HepG2 (cell line): ENCODE measurements around the gene JAZF1. TPM values are rescaled to one million over a fixed set of nuclear protein-coding genes. Genes with fewer than 3 reads are reported as not detected.

Source experiments
- ATAC-seq: fragments of 200-7000 bp; cut with Tn5 transposase; 3 replicates; pipeline ENCODE4 v1.9.1; 2020; ENCODE audit warnings: mild to moderate bottlenecking, moderate library complexity
- BruUV-seq: library from RNA; stranded (reverse); fragments of 400-500 nt; replicated peaks from 2 replicates; lab custom pipeline; 2021; lab: Mats Ljungman, UMichigan
- CTCF ChIA-PET: fragments of 300-600 bp; formaldehyde crosslinking; extraction: SDS; loops from one replicate; lab custom pipeline; 2021; ENCODE audit warnings: low total read pairs, inconsistent platforms, low intra/inter-chr PET ratio; lab: Yijun Ruan, JAX
- POLR2A ChIA-PET: fragments of 350-600 bp; sonication (Branson Sonifier 250); formaldehyde crosslinking; loops from one replicate; lab custom pipeline; 2020; ENCODE audit warnings: antibody characterized with exemption, inconsistent platforms; lab: Yijun Ruan, JAX
- DNase-seq: peaks from one replicate; pipeline ENCODE4 v3.0.0-alpha.2; 2015; ENCODE audit warnings: low spot score
- FAIRE-seq: peaks from 3 replicates; lab custom pipeline; 2011; peaks lifted over from hg19 to GRCh38; lab: Jason Lieb, UNC
- H2AFZ ChIP-seq: one replicate; pipeline ENCODE4 v1.6.1; 2011; ENCODE audit warnings: low read length, inconsistent platforms
- H3K27ac ChIP-seq: fragments of 300-600 bp; 3 replicates; pipeline ENCODE4 v1.8.0; 2011; ENCODE audit warnings: mixed run types, mild to moderate bottlenecking, mixed read lengths, low read length, inconsistent platforms; ENCODE audit not compliant: insufficient read depth; ENCODE audit errors: extremely low read length
- H3K27me3 ChIP-seq, 2 experiments: fragments of 200-600 bp in 1 of 2; 2 replicates in 1 of 2; 3 replicates in 1 of 2; pipeline versions ENCODE4 v1.6.0 to v1.8.0; 2011; ENCODE audit warnings: low read length in 2 of 2, mild to moderate bottlenecking in 2 of 2, moderate library complexity in 2 of 2, inconsistent platforms in 1 of 2; ENCODE audit not compliant: insufficient read depth in 2 of 2, control insufficient read depth in 1 of 2
- H3K36me3 ChIP-seq, 2 experiments: fragments of 200-600 bp in 1 of 2; replicated peaks in 1 of 2; 2 replicates in 1 of 2; 3 replicates in 1 of 2; pipeline versions ENCODE4 v1.5.1 to v1.8.0; 2011; ENCODE audit warnings: low read length in 2 of 2, inconsistent platforms in 1 of 2; ENCODE audit not compliant: insufficient read depth in 2 of 2, control insufficient read depth in 1 of 2
- H3K4me1 ChIP-seq: 2 replicates; pipeline ENCODE4 v1.5.1; 2012; ENCODE audit warnings: low read length, inconsistent platforms; ENCODE audit not compliant: insufficient read depth
- H3K4me2 ChIP-seq: 2 replicates; pipeline ENCODE4 v1.6.0; 2011; ENCODE audit warnings: low read depth, low read length, inconsistent platforms
- H3K4me3 ChIP-seq, 3 experiments: fragments of 200-600 bp in 1 of 3; sonication (generic), shearing (Covaris generic) in 1 of 3; replicated peaks in 1 of 3; 2 replicates each; pipeline ENCODE4 v1.5.1; 2011 to 2016; ENCODE audit warnings: low read length in 3 of 3, inconsistent platforms in 2 of 3, low read depth in 2 of 3, mild to moderate bottlenecking in 2 of 3, control low read depth in 1 of 3, mixed read lengths in 1 of 3; ENCODE audit not compliant: insufficient read depth in 1 of 3
- H3K79me2 ChIP-seq: one replicate; pipeline ENCODE4 v1.6.1; 2011; ENCODE audit warnings: low read length, inconsistent platforms; ENCODE audit not compliant: insufficient read depth
- H3K9ac ChIP-seq: 2 replicates; pipeline ENCODE4 v1.6.0; 2011; ENCODE audit warnings: mild to moderate bottlenecking, low read depth, low read length, inconsistent platforms; ENCODE audit not compliant: insufficient read depth
- H3K9me3 ChIP-seq: 2 replicates; pipeline ENCODE4 v1.5.1; 2012; ENCODE audit warnings: mild to moderate bottlenecking, low read length
- H4K20me1 ChIP-seq: 2 replicates; pipeline ENCODE4 v1.6.0; 2011; ENCODE audit warnings: inconsistent platforms, mild to moderate bottlenecking, low read length, moderate library complexity; ENCODE audit not compliant: insufficient read depth
- ADNP ChIP-seq: sonication (generic); formaldehyde crosslinking; IDR thresholded peaks from 2 replicates; pipeline ENCODE4 v1.4.0; 2020; ENCODE audit warnings: missing genetic modification reagents
- NFKB2 ChIP-seq: sonication (generic); formaldehyde crosslinking; IDR thresholded peaks from 2 replicates; pipeline ENCODE4 v1.4.0; 2020; ENCODE audit warnings: missing genetic modification reagents, borderline replicate concordance
- SRSF4 ChIP-seq: fragments of 200-400 bp; formaldehyde crosslinking; IDR thresholded peaks from one replicate; pipeline ENCODE4 v1.6.1; 2018; ENCODE audit warnings: mild to moderate bottlenecking, low read depth, low read length, moderate library complexity; ENCODE audit not compliant: poor library complexity, severe bottlenecking
- in situ Hi-C: cut with HindIII; loops from 2 replicates; pipeline ENCODE4 v1.10.0; 2017; ENCODE audit warnings: low pct_unique_long_range_greater_than_20kb; ENCODE audit not compliant: extremely low pct_ligation_motif_present
- intact Hi-C: fragments of 100-400 bp; cut with micrococcal nuclease; formaldehyde crosslinking; loops from one replicate; pipeline ENCODE4 v1.10.0; 2022; ENCODE audit not compliant: unreplicated experiment
- polyA plus RNA-seq, 8 experiments: library from polyadenylated mRNA; depleted of rRNA in 3 of 8; stranded (reverse) in 7 of 8; unstranded in 1 of 8; fragments of >200 nt; fragmentation: Illumina TruSeq in 4 of 8; extraction: Trizol in 4 of 8; gene quantifications; 2 replicates each; pipeline versions ENCODE4 v1.2.1 to v1.2.3, GENCODE V29; 2011 to 2016; ENCODE audit warnings: low read depth in 4 of 8, missing spikeins in 1 of 8, mixed read lengths in 1 of 8; ENCODE audit not compliant: insufficient read depth in 1 of 8
- total RNA-seq, 5 experiments: library from RNA; depleted of rRNA; stranded (reverse); fragments of >200 nt; fragmentation: Illumina TruSeq; extraction: Trizol; gene quantifications; 2 replicates each; pipeline ENCODE4 v1.2.3, GENCODE V29; 2016; ENCODE audit warnings: low read depth in 1 of 5
- TF ChIP-seq, protein P1 (sequence below): sonication (generic); formaldehyde crosslinking; IDR thresholded peaks from 2 replicates; pipeline ENCODE4 v1.4.0; 2020; ENCODE audit warnings: missing genetic modification reagents

Gene JAZF1
- total and polyA plus RNA-seq, 2 of the 13 experiments (the other 11 are each of a cell fraction or from before 2014, with no cell fraction given), result not detected

DNA sequence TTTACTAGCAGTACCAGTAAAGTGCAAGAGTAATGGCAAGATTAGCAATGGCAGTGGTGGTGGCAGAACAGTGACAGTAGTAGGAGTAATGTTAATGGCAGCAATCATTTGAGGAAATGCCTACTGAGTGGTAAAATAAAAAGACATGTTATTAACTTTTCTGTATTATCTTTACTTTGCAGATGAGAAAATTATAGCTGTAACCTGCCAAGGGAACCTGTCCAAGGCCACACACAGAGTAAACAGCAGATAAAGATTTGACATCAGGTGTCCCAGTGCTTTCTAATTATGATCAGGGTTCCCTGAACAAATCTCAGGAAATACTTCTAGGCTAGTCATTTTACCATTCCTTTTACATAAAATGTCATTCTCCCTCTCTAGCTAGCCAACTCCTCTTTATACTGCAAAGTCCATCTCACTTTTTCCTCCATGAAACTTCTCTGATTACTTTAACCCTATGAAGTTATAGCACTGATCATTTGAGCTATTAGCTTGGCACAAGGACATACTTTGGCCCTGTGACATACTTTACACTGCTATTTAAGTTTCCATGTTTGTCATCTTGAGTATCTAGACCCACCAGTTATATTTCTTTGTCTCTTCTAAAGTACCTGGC, 221.6 kb downstream of the JAZF1 start:
- Histone ChIP-seq H3K4me3 (no peak overlapping the region), H4K20me1 (no peaks in the 10 kb centered on the region), H3K36me3 (no peaks in the 10 kb centered on the region), H3K27me3 (no peaks in the 10 kb centered on the region), H3K9me3 (no peaks in the 10 kb centered on the region), H2AFZ (no peak overlapping the region), H3K79me2 (no peaks in the 10 kb centered on the region), H3K4me1 (no peaks in the 10 kb centered on the region), H3K9ac (no peak overlapping the region), H3K4me2 (no peak overlapping the region), H3K27ac (no peak overlapping the region)
- ATAC-seq (no peak), FAIRE-seq (no peak), DNase-seq (no peak)
- TF ChIP-seq SRSF4, result no peak
- TF ChIP-seq, protein P1, sequence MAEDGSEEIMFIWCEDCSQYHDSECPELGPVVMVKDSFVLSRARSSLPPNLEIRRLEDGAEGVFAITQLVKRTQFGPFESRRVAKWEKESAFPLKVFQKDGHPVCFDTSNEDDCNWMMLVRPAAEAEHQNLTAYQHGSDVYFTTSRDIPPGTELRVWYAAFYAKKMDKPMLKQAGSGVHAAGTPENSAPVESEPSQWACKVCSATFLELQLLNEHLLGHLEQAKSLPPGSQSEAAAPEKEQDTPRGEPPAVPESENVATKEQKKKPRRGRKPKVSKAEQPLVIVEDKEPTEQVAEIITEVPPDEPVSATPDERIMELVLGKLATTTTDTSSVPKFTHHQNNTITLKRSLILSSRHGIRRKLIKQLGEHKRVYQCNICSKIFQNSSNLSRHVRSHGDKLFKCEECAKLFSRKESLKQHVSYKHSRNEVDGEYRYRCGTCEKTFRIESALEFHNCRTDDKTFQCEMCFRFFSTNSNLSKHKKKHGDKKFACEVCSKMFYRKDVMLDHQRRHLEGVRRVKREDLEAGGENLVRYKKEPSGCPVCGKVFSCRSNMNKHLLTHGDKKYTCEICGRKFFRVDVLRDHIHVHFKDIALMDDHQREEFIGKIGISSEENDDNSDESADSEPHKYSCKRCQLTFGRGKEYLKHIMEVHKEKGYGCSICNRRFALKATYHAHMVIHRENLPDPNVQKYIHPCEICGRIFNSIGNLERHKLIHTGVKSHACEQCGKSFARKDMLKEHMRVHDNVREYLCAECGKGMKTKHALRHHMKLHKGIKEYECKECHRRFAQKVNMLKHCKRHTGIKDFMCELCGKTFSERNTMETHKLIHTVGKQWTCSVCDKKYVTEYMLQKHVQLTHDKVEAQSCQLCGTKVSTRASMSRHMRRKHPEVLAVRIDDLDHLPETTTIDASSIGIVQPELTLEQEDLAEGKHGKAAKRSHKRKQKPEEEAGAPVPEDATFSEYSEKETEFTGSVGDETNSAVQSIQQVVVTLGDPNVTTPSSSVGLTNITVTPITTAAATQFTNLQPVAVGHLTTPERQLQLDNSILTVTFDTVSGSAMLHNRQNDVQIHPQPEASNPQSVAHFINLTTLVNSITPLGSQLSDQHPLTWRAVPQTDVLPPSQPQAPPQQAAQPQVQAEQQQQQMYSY (CRISPR knock-in tag), result no peak
- TF ChIP-seq NFKB2 (CRISPR knock-in tag), result no peak
- TF ChIP-seq ADNP (CRISPR knock-in tag), result no peak
- BruUV-seq, result no TSS peak
- intact Hi-C loops, result no loop called here
- ChIA-PET POLR2A (no interaction called here), CTCF (no interaction called here)
- in situ Hi-C loops, result no loop called here
